HG02943 (cell line): ENCODE data around the gene EPHB2.
"Not testable (repeated sequence)": the region's sequence is repeated elsewhere in the genome, so short reads cannot be mapped to it uniquely, and the experiment has no call there.

Experiments used
- ATAC-seq: cut with Tn5 transposase; IDR thresholded peaks from one replicate; pipeline ENCODE4 v1.9.1; 2021; ENCODE audit warnings: mild to moderate bottlenecking, low read depth, moderate library complexity; ENCODE audit not compliant: unreplicated experiment

Gene EPHB2

DNA sequence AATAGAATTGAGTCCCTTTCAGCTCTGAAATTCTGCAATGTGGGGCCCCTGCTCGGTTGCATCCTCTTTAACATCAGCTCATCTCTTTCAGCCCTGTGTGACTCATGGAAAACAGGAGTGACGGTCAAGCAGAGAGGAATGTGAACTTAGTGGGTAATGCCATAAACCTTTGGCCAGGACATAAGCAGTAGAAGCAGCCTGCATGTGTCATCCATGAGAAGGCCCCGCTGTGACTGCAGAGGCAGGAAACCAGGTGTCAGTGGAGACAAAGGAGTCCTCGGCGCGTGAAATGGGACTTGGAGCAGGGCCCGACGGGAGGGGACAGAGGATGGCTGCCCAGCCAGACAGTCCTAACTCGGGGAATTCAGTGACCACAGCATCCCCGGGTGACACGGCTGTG lies 21.1 kb upstream of the EPHB2 start:
- ATAC-seq, result no peak

GRCh38 chr1:22691031-22691753 lies 19.4 kb upstream of the EPHB2 start:
- ATAC-seq, result no peak

GRCh38 chr1:22694172-22694571 lies 16.5 kb upstream of the EPHB2 start:
- no peak for ATAC-seq

GRCh38 chr1:22696610-22697009 lies 14.0 kb upstream of the EPHB2 start:
- no peak for ATAC-seq

- ATAC-seq, result no peak
These were observed 12.7 kb upstream of the EPHB2 start for GRCh38 chr1:22697980-22698379.

DNA sequence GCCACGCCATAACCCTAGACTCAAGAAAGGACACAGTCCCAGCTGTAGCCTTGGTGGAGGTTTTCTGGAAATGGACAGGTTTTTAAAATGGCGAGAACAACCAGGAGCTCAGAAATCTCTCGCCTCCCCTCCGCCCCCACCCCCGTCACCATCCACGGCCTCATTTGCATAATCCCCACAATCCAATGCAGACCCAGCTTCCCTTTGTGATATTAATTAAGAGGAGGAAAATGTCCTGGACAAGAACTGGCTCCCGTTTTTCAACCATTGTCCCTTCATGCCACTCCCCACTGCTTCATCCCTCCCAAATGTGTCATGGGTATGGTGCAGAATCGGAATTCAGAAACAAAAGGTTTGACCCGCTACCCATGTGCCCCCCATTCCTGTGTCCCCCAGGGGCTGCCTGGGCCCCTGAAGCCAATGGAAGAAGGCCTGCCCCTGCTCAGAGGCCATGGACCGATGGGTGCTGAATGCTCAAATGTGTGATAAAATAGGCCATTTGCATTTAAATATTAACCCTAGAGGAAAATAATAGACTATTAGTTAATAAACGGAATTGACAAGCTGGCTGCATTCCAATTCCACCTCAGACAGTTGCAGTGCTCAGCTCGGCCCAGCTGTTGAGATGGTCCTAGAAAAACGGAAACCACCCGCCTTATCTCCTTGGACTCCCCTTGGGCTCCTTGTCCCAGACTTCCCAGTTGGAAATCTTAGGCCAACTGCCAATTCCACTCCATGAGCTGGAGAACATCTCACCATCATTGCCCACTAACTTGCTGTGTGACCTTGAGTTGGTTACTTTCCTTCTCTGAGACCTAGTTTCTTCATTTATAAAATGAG lies 10.7 kb upstream of the EPHB2 start:
- no peak for ATAC-seq

GRCh38 chr1:22702296-22703085 lies 8.1 kb upstream of the EPHB2 start:
- ATAC-seq, result no peak

- ATAC-seq, result no peak
These were observed 6.1 kb upstream of the EPHB2 start for GRCh38 chr1:22704440-22705067.

GRCh38 chr1:22705586-22705985 lies 5.1 kb upstream of the EPHB2 start:
- ATAC-seq, result no peak

DNA sequence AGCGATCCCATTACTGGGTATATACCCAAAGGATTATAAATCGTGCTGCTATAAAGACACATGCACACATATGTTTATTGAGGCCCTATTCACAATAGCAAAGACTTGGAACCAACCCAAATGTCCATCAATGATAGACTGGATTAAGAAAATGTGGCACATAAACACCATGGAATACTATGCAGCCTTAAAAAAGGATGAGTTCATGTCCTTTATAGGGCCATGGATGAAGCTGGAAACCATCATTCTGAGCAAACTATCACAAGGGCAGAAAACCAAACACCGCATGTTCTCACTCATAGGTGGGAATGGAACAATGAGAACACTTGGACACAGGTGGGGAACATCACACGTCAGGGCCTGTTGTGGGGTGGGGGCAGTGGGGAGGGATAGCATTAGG lies 4.5 kb upstream of the EPHB2 start:
- ATAC-seq, result not testable (repeated sequence)

- ATAC-seq, result no peak
These were observed 1.9 kb upstream of the EPHB2 start for GRCh38 chr1:22708777-22709176.

DNA sequence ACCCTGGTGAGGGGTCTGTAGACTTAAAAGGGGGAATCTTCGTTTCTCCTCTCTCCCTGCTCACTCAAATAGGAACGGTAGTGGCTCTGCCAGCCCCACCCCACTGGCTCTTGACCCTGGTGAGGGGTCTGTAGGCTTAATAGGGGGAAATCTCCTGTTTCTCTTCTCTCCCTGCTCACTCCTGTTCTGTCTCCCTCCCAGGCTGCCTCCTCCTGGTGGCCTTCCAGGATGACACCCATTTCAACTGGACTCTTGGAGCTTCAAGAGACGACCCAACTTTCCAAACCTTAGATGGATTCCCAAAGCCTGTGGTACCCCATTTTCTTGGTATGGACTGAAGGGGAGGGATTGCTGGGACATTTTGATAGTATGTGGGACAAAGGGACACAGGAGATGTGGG lies 1.4 kb upstream of the EPHB2 start:
- no peak for ATAC-seq

DNA sequence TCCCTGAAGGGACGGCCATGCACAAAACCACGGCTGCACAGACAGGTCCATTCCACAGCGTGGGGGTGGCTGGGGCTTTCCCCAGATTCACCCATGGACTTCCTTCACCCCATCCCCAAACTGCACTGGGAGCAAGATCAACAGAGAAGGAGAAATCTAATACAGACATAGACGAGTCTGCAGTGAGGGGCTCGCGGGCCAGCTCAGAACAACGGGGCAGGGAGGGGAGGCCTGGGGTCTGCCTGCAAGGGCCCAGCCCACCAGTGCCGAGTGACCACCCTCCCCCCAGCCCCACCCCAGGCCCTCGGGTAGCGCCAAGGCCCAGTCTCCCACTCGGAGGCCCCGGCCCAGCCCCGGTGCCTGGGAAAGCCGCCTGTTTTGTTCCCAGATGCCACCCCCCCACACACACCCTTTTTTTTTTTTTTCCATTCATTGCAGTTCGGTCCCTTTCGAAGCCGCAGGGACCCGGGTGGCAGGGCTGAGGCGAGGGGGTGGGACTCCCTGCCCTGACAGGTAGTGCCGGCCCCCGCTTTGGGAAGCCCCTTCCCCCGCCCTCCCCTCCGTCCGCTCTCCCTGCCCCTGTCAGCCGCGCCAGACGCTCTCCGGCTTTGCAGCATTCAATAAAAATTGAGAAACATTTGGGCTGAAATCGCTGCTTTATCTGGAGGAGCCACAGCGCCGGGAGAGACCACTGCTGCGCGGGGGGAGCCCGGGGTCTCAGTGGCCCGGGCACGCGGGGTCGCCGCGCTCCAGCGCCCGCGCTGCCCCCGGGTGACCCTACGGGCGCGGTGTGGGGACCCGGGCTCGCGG lies 543 bp upstream of the EPHB2 start:
- no peak for ATAC-seq

GRCh38 chr1:22711071-22711470 lies 432 bp downstream of the EPHB2 start:
- ATAC-seq, result no peak

DNA sequence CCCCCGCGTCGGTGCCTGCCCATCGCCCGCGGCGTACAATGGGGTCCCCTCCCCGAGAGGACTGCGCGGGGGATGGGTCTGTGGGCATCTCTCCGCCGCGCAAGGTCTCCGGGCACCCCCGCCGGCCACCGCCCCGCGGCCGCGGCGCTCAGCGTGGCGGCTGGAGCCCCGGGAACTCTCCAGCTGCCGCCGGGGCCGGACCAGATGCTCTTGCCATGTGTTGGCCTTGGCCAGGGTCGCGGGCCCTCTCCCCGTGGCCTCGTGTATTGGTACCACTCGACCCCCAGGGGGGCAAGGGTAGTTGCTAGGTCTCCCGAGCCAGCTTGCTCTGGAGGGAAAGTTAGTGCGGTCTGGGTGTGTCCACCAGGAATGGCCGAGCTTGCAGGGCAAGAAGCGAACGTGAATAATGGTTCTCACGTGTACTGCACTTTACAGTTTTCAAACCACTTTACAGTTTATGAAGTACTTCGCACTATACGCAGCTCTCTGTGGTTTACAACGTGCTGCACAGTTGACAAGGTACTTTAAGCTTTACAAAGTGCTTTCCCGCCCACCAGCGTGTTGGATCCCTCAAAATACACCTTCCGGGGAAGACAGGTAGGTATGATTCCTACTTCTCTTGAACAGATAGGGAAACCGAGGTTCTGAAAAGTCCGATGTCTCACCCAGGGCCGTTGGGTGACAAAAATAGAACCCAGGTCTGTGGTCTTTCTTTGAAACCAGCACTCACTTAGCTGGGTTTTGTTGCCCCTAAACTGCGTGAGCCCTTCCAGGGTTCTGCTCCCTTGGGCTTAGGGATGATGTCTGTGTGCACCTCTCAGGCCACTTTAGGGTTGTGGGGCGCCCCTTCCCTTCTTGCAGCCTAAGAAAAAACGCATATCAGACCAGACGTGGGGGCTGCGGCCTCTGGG lies 1.2 kb downstream of the EPHB2 start:
- ATAC-seq, result no peak

DNA sequence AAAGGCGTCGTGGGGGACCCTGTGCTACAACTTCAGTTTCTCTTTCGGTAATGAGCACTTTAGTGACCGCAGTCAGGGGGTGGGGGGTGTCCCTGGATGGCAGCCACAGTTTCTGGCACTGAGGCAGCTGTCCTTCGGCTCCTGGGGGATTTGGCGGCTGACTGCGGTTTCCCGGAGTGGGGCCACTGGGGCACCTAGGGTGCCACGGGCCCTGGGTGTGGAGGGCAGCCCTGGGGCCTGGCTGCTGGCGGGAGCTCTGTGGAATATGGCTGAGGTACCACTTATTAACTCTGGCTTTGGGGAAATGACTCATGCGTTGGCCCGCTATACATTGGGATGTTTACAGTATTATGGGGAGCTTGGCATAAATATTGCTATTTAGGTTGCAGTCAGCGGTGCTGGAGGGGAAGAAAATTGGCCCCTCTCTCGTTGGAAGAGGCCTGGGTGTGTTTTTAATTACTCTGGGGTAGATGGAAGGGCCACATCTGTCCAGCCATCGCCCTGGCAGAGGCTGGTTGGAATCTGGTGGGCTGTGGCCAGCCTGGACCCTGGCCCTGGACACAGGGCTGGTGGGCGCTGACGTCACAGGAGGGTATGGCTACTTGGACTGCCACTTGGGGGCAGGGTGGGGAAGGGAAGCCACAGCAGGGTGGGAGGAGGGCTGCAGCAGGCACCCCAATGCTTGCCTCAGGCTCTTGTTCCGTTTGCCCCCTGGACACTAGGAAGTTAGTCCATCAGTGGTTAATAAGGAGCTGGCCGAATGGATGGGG lies 2.0 kb downstream of the EPHB2 start:
- ATAC-seq, result no peak

- no peak for ATAC-seq
These were observed 3.8 kb downstream of the EPHB2 start for GRCh38 chr1:22714455-22714854.
